NCI-H2171 treated with DMSO at 0.1 percent for 48 hours (cell line): Measurements from ENCODE around the gene KCNQ5.
"Not testable (repeated sequence)": the region's sequence is repeated elsewhere in the genome, so short reads cannot be mapped to it uniquely, and the experiment has no call there.

Source experiments
- DNase-seq: peaks from one replicate; lab custom pipeline; 2025; lab: John Stamatoyannopoulos, UW

The KCNQ5 gene

GRCh38 chr6:72841195-72841594 is 219.3 kb downstream of the KCNQ5 start:
- no peak for DNase-seq

- no peak for DNase-seq
Observed at GRCh38 chr6:72842140-72842539, 220.3 kb downstream of the KCNQ5 start.

- DNase-seq, result no peak
Observed at GRCh38 chr6:72844614-72845013, 222.8 kb downstream of the KCNQ5 start.

- no peak for DNase-seq
Observed at GRCh38 chr6:72849346-72849745, 227.5 kb downstream of the KCNQ5 start.

- DNase-seq, result no peak
Observed at GRCh38 chr6:72850040-72850439, 228.2 kb downstream of the KCNQ5 start.

GRCh38 chr6:72850469-72850868 is 228.6 kb downstream of the KCNQ5 start:
- DNase-seq, result no peak

GRCh38 chr6:72855471-72855870 is 233.6 kb downstream of the KCNQ5 start:
- DNase-seq, result no peak

GRCh38 chr6:72856801-72857200 is 234.9 kb downstream of the KCNQ5 start:
- no peak for DNase-seq

- DNase-seq, result no peak
Observed at GRCh38 chr6:72857791-72858585, 236.1 kb downstream of the KCNQ5 start.

- no peak for DNase-seq
Observed at GRCh38 chr6:72861059-72861458, 239.2 kb downstream of the KCNQ5 start.

GRCh38 chr6:72861935-72862432 is 240.1 kb downstream of the KCNQ5 start:
- no peak for DNase-seq

- DNase-seq, result no peak
Observed at GRCh38 chr6:72863131-72863530, 241.3 kb downstream of the KCNQ5 start.

- no peak for DNase-seq
Observed at GRCh38 chr6:72864236-72864635, 242.4 kb downstream of the KCNQ5 start.

GRCh38 chr6:72864799-72865198 is 242.9 kb downstream of the KCNQ5 start:
- DNase-seq, result no peak

- no peak for DNase-seq
Observed at GRCh38 chr6:72865467-72865866, 243.6 kb downstream of the KCNQ5 start.

GRCh38 chr6:72869621-72870020 is 247.8 kb downstream of the KCNQ5 start:
- no peak for DNase-seq

GRCh38 chr6:72873433-72873832 is 251.6 kb downstream of the KCNQ5 start:
- no peak for DNase-seq

GRCh38 chr6:72876256-72876655 is 254.4 kb downstream of the KCNQ5 start:
- no peak for DNase-seq

- no peak for DNase-seq
Observed at GRCh38 chr6:72886170-72886569, 264.3 kb downstream of the KCNQ5 start.

- no peak for DNase-seq
Observed at GRCh38 chr6:72890233-72890632, 268.4 kb downstream of the KCNQ5 start.

- DNase-seq, result no peak
Observed at GRCh38 chr6:72890671-72891070, 268.8 kb downstream of the KCNQ5 start.

GRCh38 chr6:72892901-72893300 is 271.0 kb downstream of the KCNQ5 start:
- no peak for DNase-seq

- no peak for DNase-seq
Observed at GRCh38 chr6:72894091-72894490, 272.2 kb downstream of the KCNQ5 start.

- DNase-seq, result not testable (repeated sequence)
Observed at GRCh38 chr6:72898313-72898712, 276.4 kb downstream of the KCNQ5 start.
